ENCODE results near the gene PSMD7. TPM values are rescaled to one million over a fixed set of nuclear protein-coding genes. Genes with fewer than 3 reads are reported as not detected.

Gene PSMD7
- total RNA-seq, 1 experiment from 2014 or later = 109 TPM

- no peaks in the 10 kb centered on the region for H3K9me3 ChIP-seq (ENCODE audit: control insufficient read depth in 1 of 2, insufficient read depth in 1 of 2, low read depth in 1 of 2, low read length in 2 of 2)
- no peaks in the 10 kb centered on the region for H4K20me1 ChIP-seq (ENCODE audit: insufficient read depth)
- no peak overlapping the region for H3K27ac ChIP-seq (ENCODE audit: low read depth, low read length)
- ChIA-PET CTCF (no interaction called here), POLR2A (no interaction called here), RAD21 (ENCODE audit: low non-redundant PET in 1 of 2, low total read pairs in 2 of 2, uncharacterized antibody in 2 of 2, unreplicated experiment in 2 of 2) (no interaction called here)
- no peak overlapping the region for H3K4me2 ChIP-seq (ENCODE audit: low read length)
- no TSS peak for BruUV-seq (replicated peaks)
- DNase-seq (ENCODE audit: low read depth, low spot score) (no peak), ATAC-seq (no peak)
- no peak overlapping the region for H3K4me3 ChIP-seq (replicated peaks in 1 of 2; ENCODE audit: low read depth in 1 of 2, low read length in 2 of 2)
- H3K79me2 ChIP-seq (ENCODE audit: insufficient read depth, low read length) = no peaks in the 10 kb centered on the region
- H3K9me2 ChIP-seq (ENCODE audit: insufficient read depth) = no peaks in the 10 kb centered on the region
- no peak for TF ChIP-seq EZH2phosphoT487 (IDR thresholded peaks at IDR 0.05; ENCODE audit: borderline replicate concordance)
- TF ChIP-seq EGR1 (IDR thresholded peaks at IDR 0.05; ENCODE audit: low read depth) = no peak
- TF ChIP-seq CBX3 (IDR thresholded peaks at IDR 0.05; ENCODE audit: low read depth) = no peak
- TF ChIP-seq MAX (IDR thresholded peaks at IDR 0.05) = no peak
- no peak for TF ChIP-seq REST (IDR thresholded peaks at IDR 0.05; ENCODE audit: low read depth)
- TF ChIP-seq SIN3A (IDR thresholded peaks at IDR 0.05; ENCODE audit: low read depth) = no peak
- TF ChIP-seq EZH2 (IDR thresholded peaks at IDR 0.05) = no peak
- TF ChIP-seq YY1 (IDR thresholded peaks at IDR 0.05; ENCODE audit: extremely low read depth, insufficient replicate concordance, low read depth, low read length) = no peak
- no peak for TF ChIP-seq ATF3 (IDR thresholded peaks at IDR 0.05)
- TF ChIP-seq JUND (IDR thresholded peaks at IDR 0.05) = no peak
- no peak for TF ChIP-seq ELF1 (IDR thresholded peaks at IDR 0.05; ENCODE audit: borderline replicate concordance, low read depth)
- no peak for TF ChIP-seq ZNF274 (IDR thresholded peaks at IDR 0.05; ENCODE audit: low read depth, low read length)
- no peak for TF ChIP-seq ZBTB33 (IDR thresholded peaks at IDR 0.05; ENCODE audit: extremely low read depth, insufficient replicate concordance, low read length)
- no peak for TF ChIP-seq CTCF (IDR thresholded peaks at IDR 0.05 in 2 of 3, conservative IDR thresholded peaks at IDR 0.05 in 1 of 3; ENCODE audit: borderline replicate concordance in 1 of 3, insufficient read depth in 1 of 3, low read depth in 2 of 3, low read length in 2 of 3)
- TF ChIP-seq POLR2A (IDR thresholded peaks at IDR 0.05; ENCODE audit: borderline replicate concordance, extremely low read depth, insufficient read depth, insufficient read length) = no peak
- TF ChIP-seq ZFX (IDR thresholded peaks at IDR 0.05) = no peak
- TF ChIP-seq SP1 (IDR thresholded peaks at IDR 0.05; ENCODE audit: low read depth) = no peak
- TF ChIP-seq FOSL1 (IDR thresholded peaks at IDR 0.05; ENCODE audit: low read depth) = no peak
- TF ChIP-seq POLR2AphosphoS5 (IDR thresholded peaks at IDR 0.05; ENCODE audit: low read depth, low read length) = no peak
- no peak for TF ChIP-seq TCF7L2 (IDR thresholded peaks at IDR 0.05; ENCODE audit: borderline replicate concordance, extremely low read depth, insufficient read depth, insufficient read length)
- no peaks in the 10 kb centered on the region for H3K4me1 ChIP-seq (ENCODE audit: control insufficient read depth in 1 of 2, insufficient read depth in 2 of 2, low read length in 2 of 2)
- H3K27me3 ChIP-seq (ENCODE audit: insufficient read depth, low read length) = peaks cover 10% of the 10 kb centered on the region
- no peak overlapping the region for H2AFZ ChIP-seq (ENCODE audit: low read depth, low read length, poor library complexity, severe bottlenecking)
- no peaks in the 10 kb centered on the region for H3K36me3 ChIP-seq (ENCODE audit: control insufficient read depth in 1 of 2, insufficient read depth in 2 of 2, low read length in 2 of 2)
- no peak overlapping the region for H3K9ac ChIP-seq (ENCODE audit: low read length)
- intact Hi-C loops (cut with micrococcal nuclease) = no loop called here
Measured at GRCh38 chr16:74252329-74252728, 44.3 kb upstream of the PSMD7 start.

Data from HCT116 (cell line).